ENCODE measurements around the gene FGF12.
A peak's percentile ranks its signal among the peaks of the same experiment; 100 is the strongest.

FGF12 gene

DNA sequence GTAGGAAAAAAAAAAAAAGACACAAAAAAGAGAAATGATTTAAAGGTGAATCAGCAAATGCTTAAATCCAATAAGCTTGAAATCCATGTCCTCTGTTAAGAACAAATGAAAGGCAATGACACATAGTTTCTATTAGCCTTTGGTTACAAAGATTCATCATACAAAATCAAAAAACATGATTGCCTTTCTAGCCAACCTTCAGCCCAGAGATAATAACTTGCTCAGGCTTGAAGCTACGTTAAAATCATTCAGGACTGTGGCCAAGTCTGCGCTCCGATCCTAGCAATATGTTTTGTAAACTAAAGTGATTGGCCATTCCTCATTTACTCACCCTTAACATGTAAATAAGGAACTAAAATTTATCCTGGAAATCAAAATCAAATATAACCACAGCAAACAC is 556.7 kb downstream of the FGF12 start:
- no peak for DNase-seq

DNA sequence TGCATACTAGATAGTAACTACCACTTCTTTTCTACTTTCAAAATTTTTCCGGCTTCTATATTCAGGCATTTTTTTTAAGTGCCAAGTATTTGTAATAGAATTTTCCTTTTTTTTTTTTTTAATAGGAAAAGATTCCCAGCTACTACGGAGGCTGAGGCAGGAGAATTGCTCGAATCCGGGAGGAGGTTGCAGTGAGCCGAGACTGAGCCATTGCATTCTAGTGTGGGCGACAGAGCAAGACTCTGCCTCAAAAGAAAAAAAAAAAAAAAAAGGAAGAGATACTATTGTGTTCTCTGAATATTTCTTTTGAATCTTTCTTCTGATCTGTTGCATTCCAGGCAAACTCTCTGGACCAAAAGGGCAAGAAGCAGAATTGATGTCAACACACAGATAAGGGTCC is 557.3 kb downstream of the FGF12 start:
- DNase-seq, result no peak

- no peak for DNase-seq
Observed at GRCh38 chr3:192169332-192169915, 557.9 kb downstream of the FGF12 start.

DNA sequence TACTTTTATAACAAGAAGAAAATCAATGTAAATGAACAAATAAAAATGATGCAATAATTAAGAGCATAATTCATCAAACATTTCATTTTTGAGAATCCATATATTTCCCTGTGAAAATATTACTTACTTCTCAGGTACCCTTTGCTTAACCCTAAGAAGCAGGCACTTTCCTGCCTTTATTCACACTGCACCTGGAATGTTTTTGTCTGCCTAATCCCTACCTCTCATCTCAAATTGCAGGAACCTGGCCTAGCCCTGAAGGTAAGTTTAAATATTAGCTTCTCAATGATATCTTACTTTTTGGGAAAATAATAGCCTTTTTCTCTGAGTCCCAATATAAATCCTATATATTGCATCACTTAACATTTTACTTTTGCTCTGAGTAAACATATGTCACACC is 559.1 kb downstream of the FGF12 start:
- no peak for DNase-seq

DNA sequence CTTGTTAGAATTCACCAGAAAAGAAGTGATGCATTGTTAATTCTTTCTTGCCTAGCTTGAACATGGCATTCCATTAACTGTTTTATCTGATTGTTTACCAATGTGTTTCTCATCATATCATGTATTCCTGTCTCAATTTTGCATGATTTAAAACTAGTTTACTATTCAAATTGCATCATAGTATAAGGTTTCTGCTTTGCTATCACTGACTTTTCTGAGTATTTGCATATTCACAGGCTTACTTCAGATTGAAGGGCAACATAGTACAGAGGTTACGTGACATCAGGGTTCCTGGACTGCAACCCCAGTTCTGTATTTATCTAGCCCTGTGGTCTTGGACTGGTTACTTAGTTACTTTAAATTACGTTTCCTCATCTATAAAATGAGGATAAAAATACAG is 561.8 kb downstream of the FGF12 start:
- no peak for DNase-seq

GRCh38 chr3:192161661-192162060 is 565.7 kb downstream of the FGF12 start:
- no peak for DNase-seq

DNA sequence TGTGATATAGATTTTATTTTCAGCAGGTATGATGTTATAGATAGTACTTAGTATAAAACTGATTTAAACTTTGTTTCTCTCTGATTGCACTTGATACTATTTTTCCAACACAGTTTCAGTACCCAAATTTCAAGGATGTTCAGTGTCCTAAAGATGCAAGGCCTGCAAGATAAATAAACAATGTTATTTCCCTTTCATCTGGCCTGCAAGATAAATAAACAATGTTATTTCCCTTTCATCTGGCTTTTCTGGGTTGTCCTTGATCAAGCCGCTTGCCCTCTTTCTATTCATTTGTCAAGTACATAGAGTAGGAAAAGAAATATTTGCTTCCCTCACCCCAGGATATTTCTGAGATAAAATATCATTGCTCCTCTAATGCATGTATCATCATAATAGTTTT is 571.0 kb downstream of the FGF12 start:
- no peak for DNase-seq

DNA sequence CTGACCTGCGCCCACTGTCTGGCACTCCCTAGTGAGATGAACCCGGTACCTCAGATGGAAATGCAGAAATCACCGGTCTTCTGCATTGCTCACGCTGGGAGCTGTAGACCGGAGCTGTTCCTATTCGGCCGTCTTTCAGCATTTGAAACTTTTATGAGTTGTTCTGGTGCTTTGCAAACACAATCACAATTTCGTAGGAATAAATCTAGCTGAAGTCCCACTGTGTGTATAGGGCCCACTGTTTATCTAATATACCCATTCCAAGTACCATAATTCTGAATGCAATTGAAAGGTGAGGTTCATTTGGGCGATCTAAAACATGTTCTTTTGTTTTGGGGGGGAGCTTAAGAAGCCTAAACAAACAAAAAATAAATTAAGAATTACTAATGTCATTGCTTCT is 572.1 kb downstream of the FGF12 start:
- DNase-seq, result no peak

DNA sequence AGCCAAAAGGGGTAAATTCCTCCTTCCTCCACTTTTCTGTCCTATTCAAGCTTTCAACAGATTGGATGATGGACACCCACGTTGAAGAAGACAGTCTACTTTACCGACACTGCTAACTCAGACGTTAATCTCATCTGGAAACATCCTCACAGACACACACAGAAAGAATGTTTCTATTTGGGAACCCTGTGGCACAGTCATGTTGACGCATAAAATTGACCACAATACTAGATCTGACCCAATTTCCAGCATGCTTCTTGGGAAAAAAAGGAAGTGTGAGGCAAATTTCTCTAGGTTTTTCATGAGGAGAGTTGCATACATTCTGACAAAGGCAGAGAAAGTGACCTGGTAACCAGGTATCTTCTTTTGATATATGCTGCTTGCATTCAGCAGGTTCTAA is 594.1 kb downstream of the FGF12 start:
- DNase-seq, result no peak

- DNase-seq, result no peak
Observed at GRCh38 chr3:192130534-192131132, 596.7 kb downstream of the FGF12 start.

DNA sequence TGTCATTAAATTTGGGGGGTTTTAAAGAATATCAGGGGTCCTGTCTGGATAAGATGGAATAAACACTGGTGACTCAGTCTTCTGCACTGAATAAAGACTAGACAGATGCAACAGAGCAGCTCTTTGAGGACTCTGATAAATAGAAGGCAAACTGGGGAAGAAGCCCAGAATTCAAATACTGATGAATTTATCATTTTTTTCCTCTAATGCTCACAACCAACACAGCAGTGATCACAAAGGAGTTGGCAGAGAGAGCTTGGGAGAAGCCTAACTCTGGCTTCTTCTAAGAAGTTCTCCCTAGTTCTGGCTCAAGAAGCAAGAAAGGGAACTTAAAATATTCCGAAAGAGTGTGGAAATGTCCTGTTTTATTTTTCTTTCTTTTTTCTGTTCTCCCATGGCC is 597.8 kb downstream of the FGF12 start:
- DNase-seq, result no peak

GRCh38 chr3:192128922-192129321 is 598.4 kb downstream of the FGF12 start:
- no peak for DNase-seq

DNA sequence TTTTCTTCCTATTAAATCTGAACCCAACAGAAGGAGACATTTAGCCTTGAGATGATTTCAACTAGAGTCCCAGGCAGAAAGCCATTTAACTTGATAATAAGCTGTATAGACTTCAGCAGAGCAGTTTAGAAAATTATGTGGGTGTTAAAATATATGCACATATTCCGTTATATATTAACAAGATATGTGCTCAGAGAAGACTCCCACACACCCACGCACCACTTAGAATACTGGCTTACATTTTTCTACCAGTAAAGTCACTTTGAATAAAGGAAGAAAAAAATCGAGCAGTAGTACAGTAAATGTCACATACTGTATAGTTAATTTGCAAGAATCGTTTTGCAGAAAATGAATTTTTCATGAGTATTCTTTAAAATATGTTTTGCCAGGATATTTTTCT is 599.3 kb downstream of the FGF12 start:
- DNase-seq, result no peak

DNA sequence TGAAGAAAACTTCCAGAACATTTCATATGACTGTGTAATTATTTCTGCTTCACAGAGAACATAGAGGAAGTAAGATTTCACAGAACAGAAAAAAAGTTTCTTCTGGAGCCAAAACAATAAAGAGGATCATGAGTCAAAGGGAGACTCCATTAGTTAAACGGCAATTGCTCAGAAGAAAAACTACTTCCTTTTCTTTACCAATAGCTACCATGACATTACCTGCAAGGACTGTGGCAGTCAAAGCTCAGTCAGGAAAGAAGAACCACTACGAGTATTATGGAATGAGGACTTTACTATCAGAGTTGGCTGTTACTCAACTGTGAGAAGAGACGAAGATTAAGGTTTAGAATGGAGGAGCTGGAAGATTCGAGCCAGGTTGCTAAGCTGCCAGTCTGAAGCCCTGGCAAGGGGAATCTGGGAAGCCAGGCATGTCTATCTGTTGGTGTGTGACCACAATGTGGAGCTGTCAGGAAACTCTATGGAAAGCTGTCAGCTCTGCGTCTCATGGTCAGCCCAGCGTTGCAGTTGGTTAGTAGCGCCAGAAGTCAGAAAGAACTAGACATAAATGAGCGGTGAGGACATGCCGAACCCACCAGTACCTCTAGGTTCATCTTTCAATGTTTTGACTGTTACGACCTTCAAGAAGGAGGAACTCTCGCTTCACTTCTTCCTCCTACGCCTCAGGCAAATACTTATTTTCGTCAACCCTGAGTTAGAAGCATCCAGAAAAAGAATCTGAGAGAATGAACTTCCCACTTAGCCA is 604.3 kb downstream of the FGF12 start:
- DNase-seq, result no peak

DNA sequence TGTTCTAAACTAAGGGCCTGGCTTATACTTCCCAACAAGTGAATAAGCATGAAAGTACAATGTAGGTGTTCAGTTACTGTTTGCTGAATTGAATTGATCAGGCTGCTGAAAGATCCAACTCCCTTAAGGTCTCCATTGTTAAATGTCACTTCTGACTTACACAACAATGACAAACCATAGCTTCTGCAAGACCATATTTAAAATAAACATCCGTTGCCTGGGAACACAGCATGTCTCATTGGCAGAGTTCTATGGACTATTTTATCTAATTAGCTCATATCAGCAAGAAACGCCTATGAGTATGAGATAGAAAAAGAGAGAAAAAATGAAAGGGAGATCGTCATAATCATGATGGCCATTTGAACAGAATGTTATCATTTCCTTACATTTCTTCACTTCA is 605.4 kb downstream of the FGF12 start:
- no peak for DNase-seq

- DNase-seq, result no peak
Observed at GRCh38 chr3:192108820-192109219, 618.5 kb downstream of the FGF12 start.

GRCh38 chr3:192106543-192106942 is 620.8 kb downstream of the FGF12 start:
- peak; percentile 87 for DNase-seq

DNA sequence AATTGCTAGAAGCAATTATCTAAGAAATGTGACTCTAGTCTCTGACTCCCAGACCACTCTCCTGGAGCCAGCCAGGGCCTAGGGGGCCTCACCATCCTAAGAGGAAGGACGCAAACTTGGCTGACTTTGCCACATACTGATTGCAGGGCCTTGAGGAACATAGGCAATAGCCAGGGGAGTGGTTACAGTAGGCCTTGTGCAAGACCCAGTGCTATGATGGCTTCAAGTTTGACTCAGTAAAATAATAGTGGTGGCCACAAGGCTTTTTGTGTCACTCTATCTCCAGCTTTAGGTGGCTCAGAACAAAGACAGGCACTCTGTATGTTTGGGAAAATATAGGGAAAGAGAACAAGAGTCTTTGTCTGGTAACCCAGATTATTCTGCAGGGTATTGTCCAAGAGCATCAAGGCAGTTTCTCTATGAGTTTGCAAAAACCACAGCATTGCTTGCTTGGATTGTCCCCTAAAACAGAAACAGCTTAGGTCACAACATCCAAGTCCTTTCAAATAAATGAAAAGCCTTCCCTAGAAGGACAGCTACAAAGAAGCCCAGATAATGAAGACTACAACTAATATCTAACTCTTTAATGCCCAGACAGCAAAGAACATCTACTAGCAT is 634.8 kb downstream of the FGF12 start:
- no peak for DNase-seq

DNA sequence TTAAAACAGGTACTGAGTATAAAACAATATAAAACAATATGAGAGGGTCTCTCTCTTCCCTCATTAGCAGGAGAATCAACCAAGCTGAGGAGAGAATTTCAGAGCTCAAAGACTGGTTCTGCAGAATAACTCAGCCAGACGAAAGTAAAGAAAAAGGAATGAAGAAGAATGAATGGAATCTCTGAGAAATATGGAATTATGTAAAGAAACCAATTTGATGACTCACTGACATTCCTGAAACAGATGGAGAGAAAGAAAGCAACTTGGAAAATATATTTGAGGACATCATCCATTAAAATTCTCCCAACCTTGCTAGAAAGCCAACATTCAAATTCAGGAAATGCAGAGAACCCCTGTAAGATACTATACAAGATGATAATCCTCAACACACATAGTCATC is 635.5 kb downstream of the FGF12 start:
- DNase-seq, result no peak

DNA sequence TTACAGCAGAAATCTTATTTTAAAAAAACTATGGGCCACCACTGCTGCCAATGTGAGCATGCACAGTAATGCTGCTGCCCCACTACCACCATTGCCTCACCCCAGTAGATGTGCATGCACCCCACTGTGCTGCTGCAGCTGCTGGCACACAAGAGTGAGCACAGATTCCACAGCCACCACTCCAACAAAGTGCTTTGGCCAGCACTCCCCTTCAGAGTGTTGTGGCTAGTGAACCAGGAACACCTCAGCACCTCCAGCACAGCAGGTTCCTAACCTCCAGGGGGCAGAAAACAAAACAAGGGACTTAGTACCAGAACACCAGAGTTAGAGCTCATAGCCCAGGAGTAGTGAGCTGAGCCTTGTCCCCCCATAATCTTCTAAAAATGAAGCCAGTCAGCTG is 636.8 kb downstream of the FGF12 start:
- DNase-seq, result no peak

All from NCI-H524 treated with DMSO at 0.1 percent for 48 hours (cell line).